ENCODE measurements around the gene IFT22. TPM values are rescaled to one million over a fixed set of nuclear protein-coding genes. Genes with fewer than 3 reads are reported as not detected.
A peak's percentile ranks its signal among the peaks of the same experiment; 100 is the strongest.
"Not testable (repeated sequence)": the region's sequence is repeated elsewhere in the genome, so short reads cannot be mapped to it uniquely, and the experiment has no call there.

The IFT22 gene
- total and polyA plus RNA-seq, 2 of the 4 experiments (the other 2 are of a cell fraction), result 29.3 to 34.1 TPM

DNA sequence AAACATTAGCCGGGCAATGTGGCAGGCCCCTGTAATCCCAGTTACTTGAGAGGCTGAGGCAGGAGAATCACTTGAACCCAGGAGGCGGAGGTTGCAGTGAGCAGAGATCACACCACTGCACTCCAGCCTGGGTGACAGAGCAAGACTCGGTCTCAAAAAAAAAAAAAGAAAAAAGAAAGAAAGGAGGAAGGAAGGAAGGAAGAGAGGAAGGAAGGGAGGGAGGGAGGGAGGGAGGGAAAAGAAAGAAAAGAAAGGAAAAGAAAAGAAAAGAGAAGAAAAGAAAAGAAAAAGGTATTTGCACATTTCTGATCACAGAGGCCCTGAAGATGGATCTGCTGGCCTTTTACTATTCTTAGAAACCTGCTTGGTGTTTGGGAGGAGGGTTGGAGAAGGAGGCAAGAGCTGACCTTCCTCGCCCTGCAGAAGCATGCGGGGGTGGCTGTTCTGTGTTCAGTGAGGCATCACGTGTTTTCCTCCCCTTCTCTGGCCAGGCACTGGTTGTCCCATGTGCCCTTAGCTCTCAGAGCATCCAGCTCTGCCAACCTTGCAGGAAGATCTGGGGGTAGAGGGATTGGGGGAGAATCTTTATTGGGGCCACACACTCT, 57.4 kb downstream of the IFT22 start:
- H4K8ac ChIP-seq (ENCODE audit: low read depth in 2 of 2, low read length in 2 of 2); H3K4me2 ChIP-seq (ENCODE audit: low read depth, low read length); H4K20me1 ChIP-seq (ENCODE audit: insufficient read depth, low read length); POLR2A ChIA-PET (ENCODE audit: unreplicated experiment); H3K14ac ChIP-seq (replicated peaks; ENCODE audit: low read depth, low read length); H2BK15ac ChIP-seq (ENCODE audit: low read depth, low read length); H3K56ac ChIP-seq (ENCODE audit: extremely low read depth, insufficient read depth, low read length); H4K91ac ChIP-seq (ENCODE audit: insufficient read depth, low read depth, low read length); in situ Hi-C loops (cut with MboI; ENCODE audit: low sequenced_read_pairs); dilution Hi-C loops (cut with HindIII; ENCODE audit: low sequenced_read_pairs, unreplicated experiment); H3K27ac ChIP-seq (ENCODE audit: insufficient read depth, low read length); H3K9ac ChIP-seq (ENCODE audit: low read depth, low read length); CTCF ChIA-PET; H3K4me3 ChIP-seq (ENCODE audit: insufficient read depth, low read depth, low read length); H3K9me1 ChIP-seq (ENCODE audit: insufficient read depth, low read length); H3K4ac ChIP-seq (ENCODE audit: low read depth, low read length); H2BK120ac ChIP-seq (ENCODE audit: low read depth, low read length); H3K9me3 ChIP-seq (ENCODE audit: control insufficient read depth, insufficient read depth, low read length); H3K23ac ChIP-seq (ENCODE audit: low read depth, low read length); H2AK5ac ChIP-seq (ENCODE audit: low read depth, low read length); intact Hi-C loops (cut with micrococcal nuclease); H3K36me3 ChIP-seq (ENCODE audit: control insufficient read depth, insufficient read depth, low read length); H2BK20ac ChIP-seq (ENCODE audit: low read depth, low read length); BruUV-seq (replicated peaks); H3K79me1 ChIP-seq (ENCODE audit: low read depth in 1 of 2, low read length in 2 of 2); H4K5ac ChIP-seq (ENCODE audit: low read depth, low read length); H2BK5ac ChIP-seq (ENCODE audit: low read depth, low read length, poor library complexity, severe bottlenecking); H3K4me1 ChIP-seq (ENCODE audit: control insufficient read depth, insufficient read depth, low read length); H3K18ac ChIP-seq (ENCODE audit: low read depth, low read length): not testable (repeated sequence)
- peak; percentile 10 for DNase-seq
- peak; percentile 44; the same call in 1 of the 2 replicates for ATAC-seq (ENCODE audit: low read depth)
- TF ChIP-seq, protein P1, sequence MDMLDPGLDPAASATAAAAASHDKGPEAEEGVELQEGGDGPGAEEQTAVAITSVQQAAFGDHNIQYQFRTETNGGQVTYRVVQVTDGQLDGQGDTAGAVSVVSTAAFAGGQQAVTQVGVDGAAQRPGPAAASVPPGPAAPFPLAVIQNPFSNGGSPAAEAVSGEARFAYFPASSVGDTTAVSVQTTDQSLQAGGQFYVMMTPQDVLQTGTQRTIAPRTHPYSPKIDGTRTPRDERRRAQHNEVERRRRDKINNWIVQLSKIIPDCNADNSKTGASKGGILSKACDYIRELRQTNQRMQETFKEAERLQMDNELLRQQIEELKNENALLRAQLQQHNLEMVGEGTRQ (IDR thresholded peaks at IDR 0.05; ENCODE audit: low read depth, low read length), result peak; percentile 40; the same call in 1 of the 2 replicates
- peak overlapping the region; percentile 43 for H2AFZ ChIP-seq (replicated peaks; ENCODE audit: low read length, poor library complexity)
- peak overlapping the region; percentile 16 for H2AK9ac ChIP-seq (replicated peaks; ENCODE audit: low read depth, low read length, poor library complexity)
- 50% methylated on average over 2 of the region's 6 CpGs; no CpG with 5 or more reads in 1 of the 2 experiments for WGBS, 2 experiments (ENCODE audit: extremely low coverage in 2 of 2, insufficient read length in 1 of 2)
- peaks cover 13% of the 10 kb centered on the region for H3K27me3 ChIP-seq (ENCODE audit: control insufficient read depth, insufficient read depth, low read length)

Small RNAs within 50 kb of the gene (microRNA-seq; reads per million reads assigned to microRNA genes)
- gene RNU6-1104P (ENCODE audit: insufficient read depth, insufficient read length), result not detected

Small RNAs within 50 kb of the gene (small RNA-seq; reads per million reads assigned to genes)
- gene RNU6-1104P, result 0 to 7.2 (median 0) reads per million in 5 experiments

Other genes starting within 250 kb of the IFT22 start
- 3.9 and 4.4 TPM in 2 replicates for gene TRIM56, start 236.3 kb downstream of the IFT22 start, total RNA-seq (2012; rRNA removed)
- gene TRIM56, start 236.3 kb downstream of the IFT22 start, polyA plus RNA-seq (2012; rRNA removed), result 4.7 and 5.9 TPM in 2 replicates
- 1,441 and 1,485 TPM in 2 replicates for gene SERPINE1, start 194.7 kb downstream of the IFT22 start, total RNA-seq (2012; rRNA removed)
- gene SERPINE1, start 194.7 kb downstream of the IFT22 start, polyA plus RNA-seq (2012; rRNA removed), result 2,783 and 2,870 TPM in 2 replicates
- gene AP1S1, start 167.3 kb downstream of the IFT22 start, total RNA-seq (2012; rRNA removed), result 233 and 295 TPM in 2 replicates
- 178 and 187 TPM in 2 replicates for gene AP1S1, start 167.3 kb downstream of the IFT22 start, polyA plus RNA-seq (2012; rRNA removed)
- 0.18 and 0.28 TPM in 2 replicates for gene VGF, start 156.2 kb downstream of the IFT22 start, total RNA-seq (2012; rRNA removed)
- 0.50 and 0.59 TPM in 2 replicates for gene VGF, start 156.2 kb downstream of the IFT22 start, polyA plus RNA-seq (2012; rRNA removed)
- not detected in 2 replicates for gene NAT16, start 141.5 kb downstream of the IFT22 start, total RNA-seq (2012; rRNA removed)
- gene NAT16, start 141.5 kb downstream of the IFT22 start, polyA plus RNA-seq (2012; rRNA removed), result 0.03 and 0.05 TPM in 2 replicates
- gene MOGAT3, start 120.8 kb downstream of the IFT22 start, total RNA-seq (2012; rRNA removed), result not detected in 2 replicates
- gene MOGAT3, start 120.8 kb downstream of the IFT22 start, polyA plus RNA-seq (2012; rRNA removed), result not detected in 2 replicates
- gene PLOD3, start 104.2 kb downstream of the IFT22 start, total RNA-seq (2012; rRNA removed), result 21.7 and 24.4 TPM in 2 replicates
- 159 and 167 TPM in 2 replicates for gene PLOD3, start 104.2 kb downstream of the IFT22 start, polyA plus RNA-seq (2012; rRNA removed)
- gene ZNHIT1, start 103.6 kb downstream of the IFT22 start, total RNA-seq (2012; rRNA removed), result 31.7 and 34.4 TPM in 2 replicates
- gene ZNHIT1, start 103.6 kb downstream of the IFT22 start, polyA plus RNA-seq (2012; rRNA removed), result 47.1 and 62.9 TPM in 2 replicates
- gene CLDN15, start 84.0 kb downstream of the IFT22 start, total RNA-seq (2012; rRNA removed), result 0.56 and 0.72 TPM in 2 replicates
- gene CLDN15, start 84.0 kb downstream of the IFT22 start, polyA plus RNA-seq (2012; rRNA removed), result 5.4 and 6.7 TPM in 2 replicates
- 241 and 293 TPM in 2 replicates for gene FIS1, start 76.7 kb downstream of the IFT22 start, total RNA-seq (2012; rRNA removed)
- gene FIS1, start 76.7 kb downstream of the IFT22 start, polyA plus RNA-seq (2012; rRNA removed), result 470 and 489 TPM in 2 replicates
- gene COL26A1, start 41.1 kb upstream of the IFT22 start, total RNA-seq (2012; rRNA removed), result not detected in 2 replicates
- gene COL26A1, start 41.1 kb upstream of the IFT22 start, polyA plus RNA-seq (2012; rRNA removed), result not detected in 2 replicates